Osteocyte (in vitro differentiated cells): ENCODE measurements around the gene RABGEF1. TPM values are rescaled to one million over a fixed set of nuclear protein-coding genes. Genes with fewer than 3 reads are reported as not detected.
A peak's percentile ranks its signal among the peaks of the same experiment; 100 is the strongest.

ENCODE experiments used
- DNase-seq: peaks from one replicate; pipeline ENCODE4 v3.0.0; 2021; ENCODE audit warnings: mixed read lengths; ENCODE audit not compliant: unreplicated experiment; ENCODE audit errors: extremely low spot score
- H3K27ac Mint-ChIP-seq: one replicate; pipeline ENCODE4 v1.8.0; 2021; ENCODE audit warnings: mild to moderate bottlenecking, mixed read lengths; ENCODE audit not compliant: unreplicated experiment
- H3K27me3 Mint-ChIP-seq: one replicate; pipeline ENCODE4 v1.8.0; 2021; ENCODE audit warnings: mixed read lengths; ENCODE audit not compliant: unreplicated experiment
- H3K36me3 Mint-ChIP-seq: one replicate; pipeline ENCODE4 v1.8.0; 2021; ENCODE audit warnings: mixed read lengths; ENCODE audit not compliant: unreplicated experiment
- H3K4me1 Mint-ChIP-seq: one replicate; pipeline ENCODE4 v1.8.0; 2021; ENCODE audit warnings: mixed read lengths; ENCODE audit not compliant: unreplicated experiment
- H3K4me3 Mint-ChIP-seq: one replicate; pipeline ENCODE4 v1.8.0; 2021; ENCODE audit warnings: mild to moderate bottlenecking, moderate library complexity, mixed read lengths; ENCODE audit not compliant: unreplicated experiment
- H3K9me3 Mint-ChIP-seq: one replicate; pipeline ENCODE4 v1.8.0; 2021; ENCODE audit warnings: mixed read lengths; ENCODE audit not compliant: unreplicated experiment
- total RNA-seq: library from RNA; stranded (reverse); gene quantifications from 2 replicates; pipeline ENCODE4 v1.2.1, GENCODE V29; 2021
- TF ChIP-seq, protein P1 (sequence below): fragments of 200-600 bp; sonication (generic); IDR thresholded peaks from 2 replicates; pipeline ENCODE4 v1.5.0; 2021; ENCODE audit warnings: antibody characterized with exemption, mild to moderate bottlenecking, moderate library complexity

RABGEF1 gene
- total RNA-seq, 1 donor from 2014 or later = 25.3 TPM

GRCh38 chr7:66729274-66729673 lies 11.3 kb upstream of the RABGEF1 start:
- Mint-ChIP-seq H3K27me3 (no peaks in the 10 kb centered on the region), H3K27ac (no peak overlapping the region), H3K4me3 (no peak overlapping the region), H3K36me3 (peaks cover 12% of the 10 kb centered on the region), H3K9me3 (peaks cover 11% of the 10 kb centered on the region), H3K4me1 (no peaks in the 10 kb centered on the region)
- DNase-seq = no peak
- TF ChIP-seq, protein P1, sequence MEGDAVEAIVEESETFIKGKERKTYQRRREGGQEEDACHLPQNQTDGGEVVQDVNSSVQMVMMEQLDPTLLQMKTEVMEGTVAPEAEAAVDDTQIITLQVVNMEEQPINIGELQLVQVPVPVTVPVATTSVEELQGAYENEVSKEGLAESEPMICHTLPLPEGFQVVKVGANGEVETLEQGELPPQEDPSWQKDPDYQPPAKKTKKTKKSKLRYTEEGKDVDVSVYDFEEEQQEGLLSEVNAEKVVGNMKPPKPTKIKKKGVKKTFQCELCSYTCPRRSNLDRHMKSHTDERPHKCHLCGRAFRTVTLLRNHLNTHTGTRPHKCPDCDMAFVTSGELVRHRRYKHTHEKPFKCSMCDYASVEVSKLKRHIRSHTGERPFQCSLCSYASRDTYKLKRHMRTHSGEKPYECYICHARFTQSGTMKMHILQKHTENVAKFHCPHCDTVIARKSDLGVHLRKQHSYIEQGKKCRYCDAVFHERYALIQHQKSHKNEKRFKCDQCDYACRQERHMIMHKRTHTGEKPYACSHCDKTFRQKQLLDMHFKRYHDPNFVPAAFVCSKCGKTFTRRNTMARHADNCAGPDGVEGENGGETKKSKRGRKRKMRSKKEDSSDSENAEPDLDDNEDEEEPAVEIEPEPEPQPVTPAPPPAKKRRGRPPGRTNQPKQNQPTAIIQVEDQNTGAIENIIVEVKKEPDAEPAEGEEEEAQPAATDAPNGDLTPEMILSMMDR = no peak

GRCh38 chr7:66731986-66732385 lies 8.5 kb upstream of the RABGEF1 start:
- Mint-ChIP-seq H3K36me3 (peaks cover 12% of the 10 kb centered on the region), H3K4me1 (no peaks in the 10 kb centered on the region), H3K9me3 (peaks cover 9% of the 10 kb centered on the region), H3K27ac (no peak overlapping the region), H3K4me3 (no peak overlapping the region), H3K27me3 (no peaks in the 10 kb centered on the region)
- peak; percentile 84 for DNase-seq
- TF ChIP-seq, protein P1 = no peak

DNA sequence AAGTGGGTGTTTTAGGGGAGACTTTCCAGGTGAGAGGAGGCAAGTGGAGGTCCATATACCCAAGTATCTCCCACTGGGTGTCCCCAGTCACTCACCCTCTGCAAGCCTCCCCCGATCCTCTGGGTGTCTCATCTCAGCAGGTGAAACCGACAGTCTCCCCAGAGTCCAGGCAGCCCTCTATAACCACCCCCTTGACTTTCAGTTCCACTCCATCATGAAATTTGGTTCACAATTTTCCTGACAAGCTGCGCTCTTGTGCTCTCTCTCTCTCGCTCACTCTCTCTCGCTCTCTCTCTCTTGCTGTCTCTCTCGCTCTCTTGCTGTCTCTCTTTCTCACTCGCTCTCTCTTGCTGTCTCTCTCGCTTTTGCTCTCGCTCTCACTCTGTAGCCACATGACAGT lies 8.1 kb upstream of the RABGEF1 start:
- Mint-ChIP-seq H3K9me3 (peaks cover 9% of the 10 kb centered on the region), H3K27ac (no peak overlapping the region), H3K4me1 (no peaks in the 10 kb centered on the region), H3K4me3 (no peak overlapping the region), H3K27me3 (no peaks in the 10 kb centered on the region), H3K36me3 (peaks cover 15% of the 10 kb centered on the region)
- TF ChIP-seq, protein P1 = no peak
- no peak for DNase-seq

DNA sequence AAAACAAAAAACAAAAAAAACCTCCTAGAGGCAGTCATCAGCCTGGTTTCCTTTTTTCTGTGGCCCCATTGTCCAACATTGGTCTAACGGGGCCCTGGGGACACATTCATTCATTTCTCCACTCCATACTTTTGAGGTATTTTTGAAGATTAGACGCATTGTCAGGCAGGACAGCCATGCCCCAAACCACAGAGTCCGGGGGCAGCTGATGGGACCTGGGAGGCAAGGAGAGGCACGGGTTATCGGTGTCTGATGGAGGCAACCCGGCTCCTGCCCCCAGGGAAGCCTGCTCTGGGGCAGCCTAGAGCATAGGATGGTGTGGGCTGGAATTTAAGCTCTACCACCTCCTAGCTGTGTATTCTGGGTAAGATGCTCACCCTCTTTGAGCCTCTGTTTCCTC lies 6.5 kb upstream of the RABGEF1 start:
- Mint-ChIP-seq H3K4me1 (peaks cover 1% of the 10 kb centered on the region), H3K27ac (no peak overlapping the region), H3K27me3 (no peaks in the 10 kb centered on the region), H3K4me3 (no peak overlapping the region), H3K9me3 (peaks cover 9% of the 10 kb centered on the region), H3K36me3 (peaks cover 18% of the 10 kb centered on the region)
- peak; percentile 66 for DNase-seq
- TF ChIP-seq, protein P1 = no peak

DNA sequence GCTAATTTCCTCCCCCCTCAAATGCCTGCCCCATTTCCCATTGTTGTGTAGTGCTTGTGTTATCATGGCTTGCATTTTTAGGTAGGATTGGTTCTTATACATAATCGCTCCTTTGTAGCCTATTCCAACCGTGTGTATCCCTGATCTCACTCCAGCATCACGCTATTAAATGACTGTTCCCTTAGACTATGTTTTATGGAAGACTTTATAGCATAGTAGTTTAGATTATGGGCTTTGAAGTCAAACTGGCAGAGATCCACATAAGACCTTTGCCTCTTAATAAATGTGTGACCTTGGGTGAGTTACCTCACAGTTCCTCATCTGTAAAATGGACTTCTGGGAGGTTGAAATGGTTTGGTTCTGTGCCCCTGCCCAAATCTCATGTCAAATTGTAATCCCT lies 5.4 kb upstream of the RABGEF1 start:
- no peak overlapping the region for H3K27ac Mint-ChIP-seq
- no peaks in the 10 kb centered on the region for H3K27me3 Mint-ChIP-seq
- peaks cover 5% of the 10 kb centered on the region for H3K4me1 Mint-ChIP-seq
- DNase-seq = no peak
- H3K9me3 Mint-ChIP-seq = peaks cover 9% of the 10 kb centered on the region
- H3K4me3 Mint-ChIP-seq = no peak overlapping the region
- H3K36me3 Mint-ChIP-seq = peaks cover 18% of the 10 kb centered on the region
- TF ChIP-seq, protein P1 = no peak
